ENCODE data around the gene ST8SIA4. TPM values are rescaled to one million over a fixed set of nuclear protein-coding genes. Genes with fewer than 3 reads are reported as not detected.

The ST8SIA4 gene
- total RNA-seq, 1 experiment from 2014 or later: 20.4 TPM

DNA sequence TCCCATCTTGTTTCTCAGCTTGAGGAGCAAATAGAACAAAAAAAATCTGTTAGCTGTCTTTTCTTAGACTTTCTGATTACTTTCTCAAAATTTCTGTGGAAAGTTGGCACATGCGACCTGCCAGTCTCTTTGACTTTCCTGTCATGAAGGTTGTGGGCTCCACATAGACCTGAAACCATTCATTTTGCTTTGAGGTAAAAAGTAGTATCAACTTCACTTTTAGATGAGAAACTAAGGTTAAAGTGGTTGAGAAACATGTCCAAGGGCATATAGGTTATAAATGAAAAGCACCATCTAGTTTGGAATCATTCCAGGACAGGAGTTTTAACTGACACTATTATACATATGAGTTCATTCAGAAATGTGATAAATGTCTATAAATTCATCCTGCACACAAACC lies 42.7 kb downstream of the ST8SIA4 start:
- no peaks in the 10 kb centered on the region for H3K27me3 ChIP-seq (ENCODE audit: low read length)
- H3K9me2 ChIP-seq (replicated peaks; ENCODE audit: insufficient read depth, low read length): no peaks in the 10 kb centered on the region
- H2AFZ ChIP-seq (ENCODE audit: low read length): no peak overlapping the region
- H3K79me2 ChIP-seq (ENCODE audit: low read length): no peaks in the 10 kb centered on the region
- H3K36me3 ChIP-seq (ENCODE audit: insufficient read depth, low read length): 0 out of 2 replicates have a peak, but pooled peaks cover 6% of the 10 kb centered on the region
- H3K9ac ChIP-seq (ENCODE audit: low read length): no peak overlapping the region
- H4K20me1 ChIP-seq (ENCODE audit: insufficient read depth, low read depth, low read length): no peaks in the 10 kb centered on the region
- DNase-seq: no peak
- peaks cover 51% of the 10 kb centered on the region for H3K4me1 ChIP-seq (ENCODE audit: low read length)
- H3K4me3 ChIP-seq (ENCODE audit: low read length): no peak overlapping the region
- H3K9me3 ChIP-seq (ENCODE audit: low read length): no peaks in the 10 kb centered on the region
- no peak overlapping the region for H3K4me2 ChIP-seq (ENCODE audit: low read depth, low read length, poor library complexity, severe bottlenecking)
- no peak overlapping the region for H3K27ac ChIP-seq (ENCODE audit: low read length)

DNA sequence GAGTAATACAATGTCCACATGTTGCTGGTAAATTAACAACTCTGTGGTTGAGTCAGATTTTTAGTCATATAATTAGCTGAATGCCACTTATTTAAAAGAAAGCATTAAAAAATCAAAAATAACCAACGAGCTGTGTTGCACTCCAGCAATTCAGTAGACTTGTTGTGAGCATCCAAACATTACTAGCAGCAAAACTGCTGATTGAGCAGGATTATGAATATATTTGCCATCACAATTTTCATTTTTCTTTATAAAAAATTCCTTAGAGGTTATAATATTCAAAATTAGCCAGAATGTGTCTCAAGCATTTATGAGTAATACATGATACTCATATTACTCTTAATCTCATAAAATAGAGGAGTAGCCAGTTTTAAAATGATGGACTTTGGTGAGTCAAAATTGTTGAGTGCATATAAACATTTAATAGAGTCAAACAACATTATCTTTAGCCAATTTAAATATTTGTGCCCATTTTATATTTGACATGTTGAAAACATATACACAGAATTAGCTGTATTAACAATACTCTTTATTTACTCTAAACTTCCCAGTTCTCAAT lies 44.0 kb downstream of the ST8SIA4 start:
- Histone ChIP-seq H3K4me1 (ENCODE audit: low read length) (peaks cover 64% of the 10 kb centered on the region), H3K9ac (ENCODE audit: low read length) (no peak overlapping the region), H3K27me3 (ENCODE audit: low read length) (no peaks in the 10 kb centered on the region), H4K20me1 (ENCODE audit: insufficient read depth, low read depth, low read length) (no peaks in the 10 kb centered on the region), H3K4me2 (ENCODE audit: low read depth, low read length, poor library complexity, severe bottlenecking) (peak overlapping the region; percentile 77), H3K27ac (ENCODE audit: low read length) (peak overlapping the region; percentile 96), H3K36me3 (ENCODE audit: insufficient read depth, low read length) (0 out of 2 replicates have a peak, but pooled peaks cover 6% of the 10 kb centered on the region), H2AFZ (ENCODE audit: low read length) (no peak overlapping the region), H3K79me2 (ENCODE audit: low read length) (no peaks in the 10 kb centered on the region), H3K9me2 (replicated peaks; ENCODE audit: insufficient read depth, low read length) (no peaks in the 10 kb centered on the region), H3K4me3 (ENCODE audit: low read length) (no peak overlapping the region), H3K9me3 (ENCODE audit: low read length) (no peaks in the 10 kb centered on the region)
- no peak for DNase-seq

DNA sequence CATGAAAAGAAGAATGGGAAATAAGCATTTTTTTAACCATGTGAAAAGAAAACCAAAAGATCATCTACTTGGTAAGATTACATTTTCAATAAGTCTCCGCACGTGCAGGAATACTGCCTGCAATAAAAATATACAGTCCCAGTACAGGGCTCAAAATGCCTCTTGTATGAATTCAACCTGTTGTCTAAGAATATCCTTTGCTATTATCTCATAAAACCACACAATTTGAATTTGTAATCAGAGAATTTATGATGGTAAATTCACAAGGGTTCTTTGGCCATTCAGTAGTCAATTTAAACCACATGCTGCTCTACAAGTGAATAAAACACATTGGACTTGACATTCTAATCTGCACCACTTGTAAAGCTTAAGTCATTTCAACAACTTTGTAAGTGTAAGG lies 46.6 kb downstream of the ST8SIA4 start:
- Histone ChIP-seq H3K27ac (ENCODE audit: low read length) (peak overlapping the region; percentile 96), H3K9me3 (ENCODE audit: low read length) (no peaks in the 10 kb centered on the region), H3K4me1 (ENCODE audit: low read length) (peaks cover 82% of the 10 kb centered on the region), H2AFZ (ENCODE audit: low read length) (no peak overlapping the region), H3K4me2 (ENCODE audit: low read depth, low read length, poor library complexity, severe bottlenecking) (peak overlapping the region; percentile 77), H3K9ac (ENCODE audit: low read length) (peak overlapping the region; percentile 60), H3K9me2 (replicated peaks; ENCODE audit: insufficient read depth, low read length) (no peaks in the 10 kb centered on the region), H3K36me3 (ENCODE audit: insufficient read depth, low read length) (no peaks in the 10 kb centered on the region), H3K79me2 (ENCODE audit: low read length) (no peaks in the 10 kb centered on the region), H3K4me3 (ENCODE audit: low read length) (peak overlapping the region; percentile 55), H3K27me3 (ENCODE audit: low read length) (no peaks in the 10 kb centered on the region), H4K20me1 (ENCODE audit: insufficient read depth, low read depth, low read length) (no peaks in the 10 kb centered on the region)
- DNase-seq: peak; percentile 84

DNA sequence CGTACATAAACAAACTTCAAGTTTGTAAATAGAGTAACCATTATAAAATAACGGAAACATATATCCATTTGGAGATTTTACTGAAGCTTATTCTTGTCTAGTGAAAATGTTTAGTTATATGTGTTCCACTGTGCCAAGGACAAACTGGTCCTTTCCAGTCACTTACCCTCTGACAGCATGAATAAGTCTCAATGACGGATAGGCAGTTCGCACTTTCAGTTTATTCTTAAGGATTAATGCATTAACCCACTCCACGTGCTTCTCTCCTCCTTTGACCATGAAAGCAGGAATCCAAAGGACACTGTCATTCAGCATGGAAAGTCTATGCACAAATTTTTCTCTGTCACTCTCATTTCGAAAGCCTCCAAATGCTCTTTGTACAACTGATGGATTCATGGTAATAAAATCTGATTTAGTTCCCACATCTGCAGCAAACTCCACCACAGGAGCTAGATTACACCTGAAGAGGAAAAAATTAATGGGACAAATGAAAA lies 47.1 kb downstream of the ST8SIA4 start:
- peak; percentile 72 for DNase-seq
- H3K27me3 ChIP-seq (ENCODE audit: low read length): no peaks in the 10 kb centered on the region
- H3K4me1 ChIP-seq (ENCODE audit: low read length): peaks cover 81% of the 10 kb centered on the region
- H3K9ac ChIP-seq (ENCODE audit: low read length): peak overlapping the region; percentile 60
- no peaks in the 10 kb centered on the region for H3K9me2 ChIP-seq (replicated peaks; ENCODE audit: insufficient read depth, low read length)
- H3K36me3 ChIP-seq (ENCODE audit: insufficient read depth, low read length): no peaks in the 10 kb centered on the region
- H4K20me1 ChIP-seq (ENCODE audit: insufficient read depth, low read depth, low read length): no peaks in the 10 kb centered on the region
- H3K4me3 ChIP-seq (ENCODE audit: low read length): peak overlapping the region; percentile 55
- H3K9me3 ChIP-seq (ENCODE audit: low read length): no peaks in the 10 kb centered on the region
- H2AFZ ChIP-seq (ENCODE audit: low read length): no peak overlapping the region
- H3K79me2 ChIP-seq (ENCODE audit: low read length): no peaks in the 10 kb centered on the region
- peak overlapping the region; percentile 77 for H3K4me2 ChIP-seq (ENCODE audit: low read depth, low read length, poor library complexity, severe bottlenecking)
- H3K27ac ChIP-seq (ENCODE audit: low read length): peak overlapping the region; percentile 96

DNA sequence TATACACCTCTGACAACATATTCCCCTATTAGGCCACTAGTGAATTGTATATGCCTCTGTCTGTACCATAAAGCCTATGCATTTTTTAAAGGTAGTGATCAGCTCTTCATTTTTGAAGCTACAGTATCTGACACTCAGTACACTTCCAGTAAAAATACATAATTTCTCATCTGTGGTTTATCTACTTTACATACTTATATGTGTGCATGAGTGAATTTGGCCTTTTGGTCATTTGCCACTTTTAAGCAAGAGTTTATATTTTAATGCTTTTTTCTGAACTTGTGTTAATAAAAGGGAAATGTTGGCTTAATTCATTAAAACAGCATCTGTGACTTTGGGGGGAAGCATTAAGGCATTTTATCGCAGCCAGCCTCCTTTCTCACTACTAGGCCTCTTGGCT lies 47.8 kb downstream of the ST8SIA4 start:
- Histone ChIP-seq H3K4me2 (ENCODE audit: low read depth, low read length, poor library complexity, severe bottlenecking) (peak overlapping the region; percentile 77), H3K9me3 (ENCODE audit: low read length) (no peaks in the 10 kb centered on the region), H3K4me1 (ENCODE audit: low read length) (peaks cover 80% of the 10 kb centered on the region), H3K9ac (ENCODE audit: low read length) (peak overlapping the region; percentile 60), H3K36me3 (ENCODE audit: insufficient read depth, low read length) (no peaks in the 10 kb centered on the region), H2AFZ (ENCODE audit: low read length) (no peak overlapping the region), H3K9me2 (replicated peaks; ENCODE audit: insufficient read depth, low read length) (no peaks in the 10 kb centered on the region), H3K4me3 (ENCODE audit: low read length) (peak overlapping the region; percentile 55), H3K27ac (ENCODE audit: low read length) (peak overlapping the region; percentile 96), H4K20me1 (ENCODE audit: insufficient read depth, low read depth, low read length) (no peaks in the 10 kb centered on the region), H3K79me2 (ENCODE audit: low read length) (no peaks in the 10 kb centered on the region), H3K27me3 (ENCODE audit: low read length) (no peaks in the 10 kb centered on the region)
- peak; percentile 90 for DNase-seq

DNA sequence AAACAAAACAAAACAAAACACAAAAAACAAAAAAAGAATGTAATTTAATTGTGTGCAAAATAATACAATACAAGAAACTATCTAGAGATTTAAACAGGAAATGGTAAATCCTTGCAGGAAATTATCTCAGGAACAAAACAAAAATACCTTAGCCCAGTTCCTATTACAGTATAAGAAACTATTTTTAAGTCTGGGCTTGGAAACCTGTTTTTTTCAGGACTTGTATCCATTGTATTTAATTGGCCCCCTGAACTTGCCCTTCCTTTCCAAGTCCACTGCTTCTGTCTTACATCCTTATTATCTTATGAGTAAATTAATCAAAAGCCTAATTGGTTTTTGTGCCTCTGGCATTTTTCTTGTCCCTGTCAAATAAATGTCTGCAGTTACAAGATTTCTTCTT lies 48.5 kb downstream of the ST8SIA4 start:
- Histone ChIP-seq H4K20me1 (ENCODE audit: insufficient read depth, low read depth, low read length) (no peaks in the 10 kb centered on the region), H3K27ac (ENCODE audit: low read length) (peak overlapping the region; percentile 96), H3K9ac (ENCODE audit: low read length) (peak overlapping the region; percentile 60), H3K27me3 (ENCODE audit: low read length) (no peaks in the 10 kb centered on the region), H3K4me3 (ENCODE audit: low read length) (0 out of 2 replicates have a peak overlapping the region, but pooled peaks have one; percentile 33), H3K4me2 (ENCODE audit: low read depth, low read length, poor library complexity, severe bottlenecking) (peak overlapping the region; percentile 77), H3K79me2 (ENCODE audit: low read length) (no peaks in the 10 kb centered on the region), H2AFZ (ENCODE audit: low read length) (no peak overlapping the region), H3K36me3 (ENCODE audit: insufficient read depth, low read length) (no peaks in the 10 kb centered on the region), H3K9me2 (replicated peaks; ENCODE audit: insufficient read depth, low read length) (no peaks in the 10 kb centered on the region), H3K4me1 (ENCODE audit: low read length) (peaks cover 80% of the 10 kb centered on the region), H3K9me3 (ENCODE audit: low read length) (no peaks in the 10 kb centered on the region)
- no peak for DNase-seq

DNA sequence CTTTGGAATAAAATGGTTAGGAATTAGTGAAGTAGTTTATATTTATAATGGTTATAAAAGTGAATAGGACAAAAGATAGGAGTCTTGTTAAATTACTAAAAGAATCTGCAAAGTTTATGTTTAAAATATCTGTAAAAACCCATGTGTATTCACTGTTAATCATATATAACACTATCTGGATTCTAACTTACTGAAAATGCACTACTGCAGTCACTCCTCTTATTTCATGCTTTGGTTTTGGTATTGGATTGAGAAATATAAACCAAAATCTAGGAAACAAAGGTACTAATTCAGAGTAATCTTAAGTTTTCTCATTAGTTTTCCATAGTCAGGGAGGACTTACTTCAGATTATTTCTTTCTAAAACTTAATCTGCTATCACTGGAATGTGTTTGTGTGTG lies 49.5 kb downstream of the ST8SIA4 start:
- Histone ChIP-seq H3K9me3 (ENCODE audit: low read length) (no peaks in the 10 kb centered on the region), H2AFZ (ENCODE audit: low read length) (no peak overlapping the region), H3K4me3 (ENCODE audit: low read length) (peak overlapping the region; percentile 33; the same call in 1 of the 2 replicates), H3K27ac (ENCODE audit: low read length) (peak overlapping the region; percentile 96), H3K9me2 (replicated peaks; ENCODE audit: insufficient read depth, low read length) (no peaks in the 10 kb centered on the region), H3K4me2 (ENCODE audit: low read depth, low read length, poor library complexity, severe bottlenecking) (peak overlapping the region; percentile 71), H3K27me3 (ENCODE audit: low read length) (no peaks in the 10 kb centered on the region), H3K79me2 (ENCODE audit: low read length) (no peaks in the 10 kb centered on the region), H3K9ac (ENCODE audit: low read length) (peak overlapping the region; percentile 48), H3K36me3 (ENCODE audit: insufficient read depth, low read length) (no peaks in the 10 kb centered on the region), H3K4me1 (ENCODE audit: low read length) (peaks cover 72% of the 10 kb centered on the region), H4K20me1 (ENCODE audit: insufficient read depth, low read depth, low read length) (no peaks in the 10 kb centered on the region)
- no peak for DNase-seq

DNA sequence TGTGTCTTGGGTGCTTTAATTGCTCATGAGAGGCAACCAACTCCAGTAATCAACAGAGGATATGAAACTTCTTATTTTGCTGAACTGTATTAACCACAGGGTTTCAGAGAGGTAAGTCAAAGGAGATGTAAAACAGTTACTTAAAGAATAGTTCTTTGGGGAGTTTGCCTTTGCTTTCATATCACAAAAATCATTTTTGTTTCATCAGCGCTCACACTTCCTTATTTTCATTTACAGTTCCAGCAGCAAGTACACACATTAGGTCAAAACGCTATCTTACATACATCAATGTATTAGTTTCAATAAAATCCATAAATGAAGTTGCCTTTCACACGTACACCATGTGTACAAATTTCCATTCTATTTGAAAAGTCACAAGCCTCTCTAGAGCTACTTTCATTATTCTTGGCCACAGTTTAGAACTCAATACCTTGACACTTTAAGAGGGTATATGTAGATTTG lies 50.1 kb downstream of the ST8SIA4 start:
- H3K4me3 ChIP-seq (ENCODE audit: low read length): peak overlapping the region; percentile 33
- no peaks in the 10 kb centered on the region for H4K20me1 ChIP-seq (ENCODE audit: insufficient read depth, low read depth, low read length)
- peak overlapping the region; percentile 71 for H3K4me2 ChIP-seq (ENCODE audit: low read depth, low read length, poor library complexity, severe bottlenecking)
- peak; percentile 92 for DNase-seq
- H3K79me2 ChIP-seq (ENCODE audit: low read length): no peaks in the 10 kb centered on the region
- no peak overlapping the region for H2AFZ ChIP-seq (ENCODE audit: low read length)
- peak overlapping the region; percentile 51 for H3K9ac ChIP-seq (ENCODE audit: low read length)
- peak overlapping the region; percentile 96 for H3K27ac ChIP-seq (ENCODE audit: low read length)
- H3K9me3 ChIP-seq (ENCODE audit: low read length): no peaks in the 10 kb centered on the region
- H3K27me3 ChIP-seq (ENCODE audit: low read length): no peaks in the 10 kb centered on the region
- H3K9me2 ChIP-seq (replicated peaks; ENCODE audit: insufficient read depth, low read length): no peaks in the 10 kb centered on the region
- no peaks in the 10 kb centered on the region for H3K36me3 ChIP-seq (ENCODE audit: insufficient read depth, low read length)
- peaks cover 66% of the 10 kb centered on the region for H3K4me1 ChIP-seq (ENCODE audit: low read length)

Data from Karpas-422 (cell line).